ENCODE measurements around the gene ITGB2. TPM values are rescaled to one million over a fixed set of nuclear protein-coding genes. Genes with fewer than 3 reads are reported as not detected.

ITGB2 gene
- total RNA-seq, 1 donor from 2014 or later, result 0.62 TPM

DNA sequence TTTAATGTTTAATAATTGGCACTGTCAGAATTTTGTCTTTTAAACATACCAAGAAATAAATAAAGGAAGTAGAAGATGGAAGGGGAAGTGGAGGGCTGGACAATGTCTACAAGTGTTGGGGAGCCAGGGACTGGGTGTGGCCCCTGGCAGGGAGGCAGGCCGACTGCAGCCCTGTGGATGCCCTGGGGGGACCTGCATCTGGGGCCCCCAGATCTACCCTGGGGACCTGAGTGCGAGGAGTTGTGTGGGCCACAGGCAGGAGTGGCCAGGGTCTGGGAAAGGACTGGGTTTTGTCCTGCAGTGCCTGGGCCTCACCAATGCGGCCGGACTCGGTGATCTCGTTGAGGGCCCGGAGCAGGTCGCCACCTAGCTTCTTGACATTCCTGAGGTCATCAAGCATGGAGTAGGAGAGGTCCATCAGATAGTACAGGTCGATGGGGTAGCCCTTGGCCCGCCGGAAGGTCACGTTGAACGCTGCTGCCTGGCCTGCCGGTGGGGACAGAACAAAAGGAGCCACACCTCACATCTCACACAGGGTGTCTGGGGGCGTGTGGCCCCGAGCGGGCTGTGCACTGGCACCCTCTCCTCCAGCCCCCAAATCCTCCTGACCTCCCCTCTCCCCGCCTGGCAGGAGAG is 17.5 kb downstream of the ITGB2 start:
- no peaks in the 10 kb centered on the region for H3K9me3 Mint-ChIP-seq (ENCODE audit: unreplicated experiment)
- no peak overlapping the region for H3K27ac Mint-ChIP-seq (ENCODE audit: unreplicated experiment)
- no peak overlapping the region for H3K4me3 Mint-ChIP-seq (ENCODE audit: unreplicated experiment)
- TF ChIP-seq, protein P1, sequence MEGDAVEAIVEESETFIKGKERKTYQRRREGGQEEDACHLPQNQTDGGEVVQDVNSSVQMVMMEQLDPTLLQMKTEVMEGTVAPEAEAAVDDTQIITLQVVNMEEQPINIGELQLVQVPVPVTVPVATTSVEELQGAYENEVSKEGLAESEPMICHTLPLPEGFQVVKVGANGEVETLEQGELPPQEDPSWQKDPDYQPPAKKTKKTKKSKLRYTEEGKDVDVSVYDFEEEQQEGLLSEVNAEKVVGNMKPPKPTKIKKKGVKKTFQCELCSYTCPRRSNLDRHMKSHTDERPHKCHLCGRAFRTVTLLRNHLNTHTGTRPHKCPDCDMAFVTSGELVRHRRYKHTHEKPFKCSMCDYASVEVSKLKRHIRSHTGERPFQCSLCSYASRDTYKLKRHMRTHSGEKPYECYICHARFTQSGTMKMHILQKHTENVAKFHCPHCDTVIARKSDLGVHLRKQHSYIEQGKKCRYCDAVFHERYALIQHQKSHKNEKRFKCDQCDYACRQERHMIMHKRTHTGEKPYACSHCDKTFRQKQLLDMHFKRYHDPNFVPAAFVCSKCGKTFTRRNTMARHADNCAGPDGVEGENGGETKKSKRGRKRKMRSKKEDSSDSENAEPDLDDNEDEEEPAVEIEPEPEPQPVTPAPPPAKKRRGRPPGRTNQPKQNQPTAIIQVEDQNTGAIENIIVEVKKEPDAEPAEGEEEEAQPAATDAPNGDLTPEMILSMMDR (IDR thresholded peaks at IDR 0.05), result no peak
- no peak for DNase-seq (ENCODE audit: extremely low spot score, unreplicated experiment)
- H3K36me3 Mint-ChIP-seq (ENCODE audit: unreplicated experiment), result no peaks in the 10 kb centered on the region
- H3K4me1 Mint-ChIP-seq (ENCODE audit: unreplicated experiment), result peaks cover 2% of the 10 kb centered on the region
- peaks cover 14% of the 10 kb centered on the region for H3K27me3 Mint-ChIP-seq (ENCODE audit: unreplicated experiment)

DNA sequence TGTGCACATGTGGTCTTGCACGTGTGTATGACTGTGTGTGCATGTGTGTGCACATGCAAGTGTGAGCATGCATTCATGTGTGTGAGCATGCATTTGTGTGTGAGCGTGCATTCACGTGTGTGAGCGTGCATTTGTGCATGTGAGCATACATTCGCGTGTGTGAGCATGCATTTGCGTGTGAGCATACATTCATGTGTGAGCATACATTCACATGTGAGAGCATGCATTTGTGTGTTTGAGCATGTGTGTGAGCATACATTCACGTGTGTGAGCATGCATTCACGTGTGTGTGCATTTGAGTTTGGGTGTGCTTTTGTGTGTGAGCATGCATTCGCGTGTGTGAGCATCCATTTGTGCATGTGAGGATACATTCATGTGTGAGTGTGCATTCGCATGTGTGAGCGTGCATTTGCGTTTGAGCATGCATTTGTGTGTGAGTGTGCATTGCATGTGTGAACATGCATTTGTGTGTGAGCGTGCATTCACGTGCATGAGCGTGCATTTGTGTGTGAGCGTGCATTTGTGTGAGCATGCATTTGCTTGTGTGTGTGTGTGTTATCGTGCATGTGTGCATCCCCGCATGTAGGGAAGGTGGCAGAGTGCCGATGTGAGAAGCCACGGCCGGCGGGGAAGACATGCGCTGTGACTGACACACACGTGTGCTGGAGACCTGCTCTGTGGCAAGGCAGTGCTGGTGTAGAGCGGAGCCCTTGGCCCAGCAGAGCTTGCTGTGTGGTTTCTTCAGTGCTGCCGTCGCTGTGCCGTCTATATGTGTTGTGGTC is 18.2 kb downstream of the ITGB2 start:
- Mint-ChIP-seq H3K36me3 (ENCODE audit: unreplicated experiment) (no peaks in the 10 kb centered on the region), H3K27ac (ENCODE audit: unreplicated experiment) (no peak overlapping the region), H3K9me3 (ENCODE audit: unreplicated experiment) (no peaks in the 10 kb centered on the region), H3K4me3 (ENCODE audit: unreplicated experiment) (no peak overlapping the region), H3K4me1 (ENCODE audit: unreplicated experiment) (no peaks in the 10 kb centered on the region), H3K27me3 (ENCODE audit: unreplicated experiment) (peaks cover 15% of the 10 kb centered on the region)
- DNase-seq (ENCODE audit: extremely low spot score, unreplicated experiment), result no peak
- TF ChIP-seq, protein P1 (IDR thresholded peaks at IDR 0.05), result no peak

DNA sequence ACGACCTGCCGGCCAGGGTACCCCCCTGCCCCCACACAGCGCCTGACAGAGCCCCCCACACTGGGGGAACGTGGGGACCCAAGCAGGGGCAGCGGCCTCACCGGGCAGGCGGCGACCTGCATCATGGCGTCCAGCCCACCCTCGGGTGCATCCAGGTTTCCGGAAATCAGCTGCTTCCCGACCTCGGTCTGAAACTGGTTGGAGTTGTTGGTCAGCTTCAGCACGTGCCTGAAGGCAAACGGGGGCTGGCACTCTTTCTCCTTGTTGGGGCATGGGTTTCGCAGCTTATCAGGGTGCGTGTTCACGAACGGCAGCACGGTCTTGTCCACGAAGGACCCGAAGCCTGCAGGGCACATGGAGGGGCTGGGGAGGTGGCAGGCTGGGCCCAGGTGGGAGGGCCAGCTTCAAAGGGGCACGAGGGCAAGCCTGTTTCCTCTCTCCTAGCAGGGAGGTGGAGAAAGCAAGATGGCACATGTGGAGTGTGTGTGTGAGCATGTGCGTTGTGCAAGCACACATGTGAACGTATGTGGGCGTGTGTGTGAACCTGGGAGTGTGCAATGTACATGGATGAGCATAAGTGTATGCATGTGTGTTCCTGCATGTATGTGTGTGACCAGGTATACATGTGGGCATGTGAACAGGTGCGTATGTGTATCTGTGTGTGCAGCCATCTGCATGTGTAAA is 19.2 kb downstream of the ITGB2 start:
- H3K9me3 Mint-ChIP-seq (ENCODE audit: unreplicated experiment), result no peaks in the 10 kb centered on the region
- H3K4me1 Mint-ChIP-seq (ENCODE audit: unreplicated experiment), result no peaks in the 10 kb centered on the region
- H3K36me3 Mint-ChIP-seq (ENCODE audit: unreplicated experiment), result no peaks in the 10 kb centered on the region
- TF ChIP-seq, protein P1 (IDR thresholded peaks at IDR 0.05), result no peak
- H3K4me3 Mint-ChIP-seq (ENCODE audit: unreplicated experiment), result no peak overlapping the region
- peaks cover 13% of the 10 kb centered on the region for H3K27me3 Mint-ChIP-seq (ENCODE audit: unreplicated experiment)
- H3K27ac Mint-ChIP-seq (ENCODE audit: unreplicated experiment), result no peak overlapping the region
- no peak for DNase-seq (ENCODE audit: extremely low spot score, unreplicated experiment)

DNA sequence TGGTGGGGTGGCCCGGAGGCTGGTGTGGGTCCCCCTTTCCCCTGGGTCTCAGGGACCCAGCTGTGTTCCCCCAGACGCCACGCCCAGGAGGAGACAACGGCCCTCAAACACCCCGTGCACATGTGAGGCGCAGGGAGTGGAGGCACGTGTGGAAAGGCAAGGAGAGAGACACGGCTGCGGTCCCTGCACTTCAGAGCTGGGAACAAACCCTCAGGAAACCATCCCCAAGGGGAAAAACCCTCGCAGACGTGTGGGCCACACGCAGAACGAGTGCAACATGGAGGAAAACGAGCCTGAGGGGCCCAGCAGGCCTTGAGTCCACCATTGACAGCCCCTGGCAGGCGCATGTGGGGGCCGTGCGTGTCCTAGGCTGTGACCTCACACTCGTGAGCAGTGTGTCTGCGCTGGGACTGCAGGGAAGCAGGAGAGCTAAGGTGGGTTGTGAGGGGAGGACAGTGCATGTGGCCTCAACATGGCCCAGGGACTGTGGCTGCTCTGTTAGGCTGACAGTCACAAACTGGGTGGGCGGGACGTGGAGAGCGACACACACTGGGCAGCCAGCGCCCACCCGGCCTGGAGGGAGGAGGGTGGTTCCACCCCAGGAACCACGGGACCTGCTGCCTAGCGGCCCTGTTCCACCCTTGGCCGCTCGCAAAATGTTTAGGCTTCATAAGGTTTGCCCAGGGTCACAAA is 20.0 kb downstream of the ITGB2 start:
- Mint-ChIP-seq H3K4me3 (ENCODE audit: unreplicated experiment) (no peak overlapping the region), H3K36me3 (ENCODE audit: unreplicated experiment) (no peaks in the 10 kb centered on the region), H3K27ac (ENCODE audit: unreplicated experiment) (no peak overlapping the region), H3K9me3 (ENCODE audit: unreplicated experiment) (no peaks in the 10 kb centered on the region), H3K4me1 (ENCODE audit: unreplicated experiment) (no peaks in the 10 kb centered on the region), H3K27me3 (ENCODE audit: unreplicated experiment) (peaks cover 9% of the 10 kb centered on the region)
- DNase-seq (ENCODE audit: extremely low spot score, unreplicated experiment), result no peak
- TF ChIP-seq, protein P1 (IDR thresholded peaks at IDR 0.05), result no peak

All from osteocyte (in vitro differentiated cells).